Ishikawa (cell line): ENCODE measurements around the gene KRTAP19-1.

Experiments used
- EP300 ChIP-seq: IDR thresholded peaks from 2 replicates; pipeline ENCODE4 v1.6.1; 2012; ENCODE audit warnings: borderline replicate concordance
- RAD21 ChIP-seq: IDR thresholded peaks from 2 replicates; pipeline ENCODE4 v1.6.1; 2012; ENCODE audit warnings: low read depth
- YY1 ChIP-seq: IDR thresholded peaks from 2 replicates; pipeline ENCODE4 v1.6.1; 2012; ENCODE audit warnings: low read depth
- ZBTB7A ChIP-seq: IDR thresholded peaks from 2 replicates; pipeline ENCODE4 v1.6.1; 2012; ENCODE audit warnings: low read depth
- TF ChIP-seq, protein P1 (sequence below): IDR thresholded peaks from 2 replicates; pipeline ENCODE4 v1.6.1; 2012; ENCODE audit warnings: low read depth, mild to moderate bottlenecking

DNA sequence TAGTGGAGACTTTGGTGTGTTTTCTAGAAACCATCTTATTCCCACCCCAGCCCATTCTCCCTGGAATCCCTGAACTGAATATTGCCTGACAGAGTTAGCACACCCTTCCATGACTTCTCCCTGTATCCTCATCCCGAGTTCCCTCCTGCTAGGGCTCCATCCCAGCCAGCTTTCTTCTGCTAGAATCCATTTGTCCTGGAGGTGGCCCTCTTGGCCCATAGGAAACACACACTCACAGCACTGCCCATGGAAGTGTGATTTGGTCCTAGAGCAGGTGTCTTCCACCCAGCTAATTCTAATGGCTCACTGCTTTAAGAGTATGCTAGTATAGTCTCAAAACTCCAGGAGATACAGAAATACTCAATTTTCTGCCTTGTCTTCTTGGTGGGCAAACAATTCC, 36.0 kb downstream of the KRTAP19-1 start:
- TF ChIP-seq ZBTB7A (no peak), RAD21 (no peak), EP300 (no peak), YY1 (no peak)
- TF ChIP-seq, protein P1, sequence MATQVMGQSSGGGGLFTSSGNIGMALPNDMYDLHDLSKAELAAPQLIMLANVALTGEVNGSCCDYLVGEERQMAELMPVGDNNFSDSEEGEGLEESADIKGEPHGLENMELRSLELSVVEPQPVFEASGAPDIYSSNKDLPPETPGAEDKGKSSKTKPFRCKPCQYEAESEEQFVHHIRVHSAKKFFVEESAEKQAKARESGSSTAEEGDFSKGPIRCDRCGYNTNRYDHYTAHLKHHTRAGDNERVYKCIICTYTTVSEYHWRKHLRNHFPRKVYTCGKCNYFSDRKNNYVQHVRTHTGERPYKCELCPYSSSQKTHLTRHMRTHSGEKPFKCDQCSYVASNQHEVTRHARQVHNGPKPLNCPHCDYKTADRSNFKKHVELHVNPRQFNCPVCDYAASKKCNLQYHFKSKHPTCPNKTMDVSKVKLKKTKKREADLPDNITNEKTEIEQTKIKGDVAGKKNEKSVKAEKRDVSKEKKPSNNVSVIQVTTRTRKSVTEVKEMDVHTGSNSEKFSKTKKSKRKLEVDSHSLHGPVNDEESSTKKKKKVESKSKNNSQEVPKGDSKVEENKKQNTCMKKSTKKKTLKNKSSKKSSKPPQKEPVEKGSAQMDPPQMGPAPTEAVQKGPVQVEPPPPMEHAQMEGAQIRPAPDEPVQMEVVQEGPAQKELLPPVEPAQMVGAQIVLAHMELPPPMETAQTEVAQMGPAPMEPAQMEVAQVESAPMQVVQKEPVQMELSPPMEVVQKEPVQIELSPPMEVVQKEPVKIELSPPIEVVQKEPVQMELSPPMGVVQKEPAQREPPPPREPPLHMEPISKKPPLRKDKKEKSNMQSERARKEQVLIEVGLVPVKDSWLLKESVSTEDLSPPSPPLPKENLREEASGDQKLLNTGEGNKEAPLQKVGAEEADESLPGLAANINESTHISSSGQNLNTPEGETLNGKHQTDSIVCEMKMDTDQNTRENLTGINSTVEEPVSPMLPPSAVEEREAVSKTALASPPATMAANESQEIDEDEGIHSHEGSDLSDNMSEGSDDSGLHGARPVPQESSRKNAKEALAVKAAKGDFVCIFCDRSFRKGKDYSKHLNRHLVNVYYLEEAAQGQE = no peak
